ENCODE data around the gene TUBGCP3.

- TF ChIP-seq CTCF (IDR thresholded peaks at IDR 0.05 in 8 of 11, conservative IDR thresholded peaks at IDR 0.05 in 3 of 11) (no peak), POLR2A (IDR thresholded peaks at IDR 0.05) (no peak), POLR2AphosphoS5 (IDR thresholded peaks at IDR 0.05) (no peak)
Measured at GRCh38 chr13:112558696-112559418, 29.1 kb downstream of the TUBGCP3 start.

Measured in spleen (tissue), 7 donors.